PFSK-1 (cell line): Measurements from ENCODE around the gene NCOA1.

ENCODE experiments used
- FOXP2 ChIP-seq: optimal IDR thresholded peaks from 2 replicates; pipeline ENCODE3; 2011; ENCODE audit warnings: borderline replicate concordance, control low read depth, inconsistent platforms; ENCODE audit not compliant: insufficient read depth; ENCODE audit errors: extremely low read length, extremely low read depth
- POLR2AphosphoS5 ChIP-seq: IDR thresholded peaks from 2 replicates; pipeline ENCODE4 v1.6.1; 2012; ENCODE audit warnings: low read depth, mild to moderate bottlenecking, control low read depth, low read length, moderate library complexity
- TAF1 ChIP-seq: IDR thresholded peaks from 2 replicates; pipeline ENCODE4 v1.6.1; 2012; ENCODE audit warnings: low read length, control low read depth, borderline replicate concordance; ENCODE audit not compliant: insufficient read depth

- TF ChIP-seq FOXP2 = no peak
- TF ChIP-seq POLR2AphosphoS5 = no peak
- TF ChIP-seq TAF1 = no peak
Observed at GRCh38 chr2:24616616-24617015, 125.6 kb downstream of the NCOA1 start.
